Measurements from ENCODE around the gene JARID2. TPM values are rescaled to one million over a fixed set of nuclear protein-coding genes. Genes with fewer than 3 reads are reported as not detected.

JARID2 gene
- total and polyA plus RNA-seq, 2 of the 4 experiments (the other 2 are of a cell fraction) = 9.6 to 12.9 TPM

DNA sequence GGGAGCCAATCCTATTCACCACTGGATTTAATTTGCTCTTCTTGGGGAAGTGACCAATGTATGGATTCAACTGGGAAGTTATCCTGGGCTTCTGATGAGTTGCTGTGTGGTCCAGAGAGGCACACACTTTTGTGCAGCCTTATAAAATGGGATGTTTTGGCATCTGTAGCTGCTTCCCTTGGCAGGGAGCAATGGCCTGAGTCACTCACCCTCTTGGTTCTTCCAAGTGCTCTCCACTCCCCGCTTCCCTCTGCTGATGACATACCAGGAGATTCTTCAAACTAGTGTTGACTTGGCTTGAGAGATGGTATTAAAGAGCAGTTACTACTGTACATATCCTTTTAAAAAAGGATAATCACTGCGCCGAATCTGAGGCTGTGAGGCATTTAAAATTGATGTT, 105.8 kb downstream of the JARID2 start:
- Histone ChIP-seq H3K56ac (ENCODE audit: extremely low read depth, insufficient read depth, low read length) (no peak overlapping the region), H3K79me1 (ENCODE audit: low read depth in 1 of 2, low read length in 2 of 2) (peaks cover 33 to 83% of the 10 kb centered on the region in 2 experiments), H2BK120ac (ENCODE audit: low read depth, low read length) (no peak overlapping the region), H3K9me3 (ENCODE audit: control insufficient read depth, insufficient read depth, low read length) (no peaks in the 10 kb centered on the region), H4K5ac (ENCODE audit: low read depth, low read length) (no peak overlapping the region), H3K27me3 (ENCODE audit: control insufficient read depth, insufficient read depth, low read length) (no peaks in the 10 kb centered on the region), H4K8ac (ENCODE audit: low read depth in 2 of 2, low read length in 2 of 2) (no peak overlapping the region), H2AK5ac (ENCODE audit: low read depth, low read length) (no peak overlapping the region), H3K36me3 (ENCODE audit: control insufficient read depth, insufficient read depth, low read length) (no peaks in the 10 kb centered on the region), H3K27ac (ENCODE audit: insufficient read depth, low read length) (no peak overlapping the region), H3K4me1 (ENCODE audit: control insufficient read depth, insufficient read depth, low read length) (peaks cover 22% of the 10 kb centered on the region), H2AFZ (replicated peaks; ENCODE audit: low read length, poor library complexity) (no peak overlapping the region), H4K91ac (ENCODE audit: insufficient read depth, low read depth, low read length) (no peak overlapping the region), H3K14ac (replicated peaks; ENCODE audit: low read depth, low read length) (peak overlapping the region; percentile 25; the same call in 1 of the 2 replicates), H2BK5ac (ENCODE audit: low read depth, low read length, poor library complexity, severe bottlenecking) (no peak overlapping the region), H4K20me1 (ENCODE audit: insufficient read depth, low read length) (peaks cover 84% of the 10 kb centered on the region), H3K23ac (ENCODE audit: low read depth, low read length) (no peak overlapping the region), H2BK20ac (ENCODE audit: low read depth, low read length) (0 out of 2 replicates have a peak overlapping the region, but pooled peaks have one; percentile 41), H2BK15ac (ENCODE audit: low read depth, low read length) (no peak overlapping the region), H2AK9ac (replicated peaks; ENCODE audit: low read depth, low read length, poor library complexity) (no peak overlapping the region), H3K9ac (ENCODE audit: low read depth, low read length) (no peak overlapping the region), H3K4ac (ENCODE audit: low read depth, low read length) (no peak overlapping the region), H3K9me1 (ENCODE audit: insufficient read depth, low read length) (peaks cover 27% of the 10 kb centered on the region), H3K4me3 (ENCODE audit: insufficient read depth, low read depth, low read length) (no peak overlapping the region), H3K4me2 (ENCODE audit: low read depth, low read length) (no peak overlapping the region), H3K18ac (ENCODE audit: low read depth, low read length) (no peak overlapping the region)
- intact Hi-C loops (cut with micrococcal nuclease) = loop anchor here (5.0 kb wide), 2 partner anchors 64 to 861 kb away; no protein-coding TSS in a partner anchor
- DNase-seq (peak; percentile 91), ATAC-seq (ENCODE audit: low read depth) (peak; percentile 89)
- BruUV-seq (replicated peaks) = no TSS peak
- ChIA-PET POLR2A (ENCODE audit: unreplicated experiment) (no interaction called here), CTCF (interaction anchor here (1.1 kb wide), 1 partner anchor 16 kb away, joined by 3 read pairs; no protein-coding TSS in a partner anchor)
- TF ChIP-seq SMC3 (IDR thresholded peaks at IDR 0.05; ENCODE audit: low read depth, low read length) = no peak
- TF ChIP-seq CHD1 (IDR thresholded peaks at IDR 0.05; ENCODE audit: low read depth, low read length) = no peak
- TF ChIP-seq, protein P1, sequence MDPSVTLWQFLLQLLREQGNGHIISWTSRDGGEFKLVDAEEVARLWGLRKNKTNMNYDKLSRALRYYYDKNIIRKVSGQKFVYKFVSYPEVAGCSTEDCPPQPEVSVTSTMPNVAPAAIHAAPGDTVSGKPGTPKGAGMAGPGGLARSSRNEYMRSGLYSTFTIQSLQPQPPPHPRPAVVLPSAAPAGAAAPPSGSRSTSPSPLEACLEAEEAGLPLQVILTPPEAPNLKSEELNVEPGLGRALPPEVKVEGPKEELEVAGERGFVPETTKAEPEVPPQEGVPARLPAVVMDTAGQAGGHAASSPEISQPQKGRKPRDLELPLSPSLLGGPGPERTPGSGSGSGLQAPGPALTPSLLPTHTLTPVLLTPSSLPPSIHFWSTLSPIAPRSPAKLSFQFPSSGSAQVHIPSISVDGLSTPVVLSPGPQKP (IDR thresholded peaks at IDR 0.05; ENCODE audit: borderline replicate concordance, low read depth, low read length) = no peak
- no peak for TF ChIP-seq MAZ (IDR thresholded peaks at IDR 0.05; ENCODE audit: borderline replicate concordance, low read depth, low read length)
- no peak for TF ChIP-seq RAD21 (IDR thresholded peaks at IDR 0.05; ENCODE audit: low read length)
- no peak for TF ChIP-seq NFE2L2 (IDR thresholded peaks at IDR 0.05; ENCODE audit: low read depth, low read length)
- no peak for TF ChIP-seq CEBPB (IDR thresholded peaks at IDR 0.05; ENCODE audit: low read depth, low read length)
- TF ChIP-seq, protein P2, sequence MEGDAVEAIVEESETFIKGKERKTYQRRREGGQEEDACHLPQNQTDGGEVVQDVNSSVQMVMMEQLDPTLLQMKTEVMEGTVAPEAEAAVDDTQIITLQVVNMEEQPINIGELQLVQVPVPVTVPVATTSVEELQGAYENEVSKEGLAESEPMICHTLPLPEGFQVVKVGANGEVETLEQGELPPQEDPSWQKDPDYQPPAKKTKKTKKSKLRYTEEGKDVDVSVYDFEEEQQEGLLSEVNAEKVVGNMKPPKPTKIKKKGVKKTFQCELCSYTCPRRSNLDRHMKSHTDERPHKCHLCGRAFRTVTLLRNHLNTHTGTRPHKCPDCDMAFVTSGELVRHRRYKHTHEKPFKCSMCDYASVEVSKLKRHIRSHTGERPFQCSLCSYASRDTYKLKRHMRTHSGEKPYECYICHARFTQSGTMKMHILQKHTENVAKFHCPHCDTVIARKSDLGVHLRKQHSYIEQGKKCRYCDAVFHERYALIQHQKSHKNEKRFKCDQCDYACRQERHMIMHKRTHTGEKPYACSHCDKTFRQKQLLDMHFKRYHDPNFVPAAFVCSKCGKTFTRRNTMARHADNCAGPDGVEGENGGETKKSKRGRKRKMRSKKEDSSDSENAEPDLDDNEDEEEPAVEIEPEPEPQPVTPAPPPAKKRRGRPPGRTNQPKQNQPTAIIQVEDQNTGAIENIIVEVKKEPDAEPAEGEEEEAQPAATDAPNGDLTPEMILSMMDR (conservative IDR thresholded peaks at IDR 0.05; ENCODE audit: low read depth, low read length) = no peak
- no peak for TF ChIP-seq MXI1 (IDR thresholded peaks at IDR 0.05; ENCODE audit: borderline replicate concordance, low read depth, low read length)
- no peak for TF ChIP-seq POLR2A (IDR thresholded peaks at IDR 0.05; ENCODE audit: low read depth, low read length)
- no peak for TF ChIP-seq RCOR1 (IDR thresholded peaks at IDR 0.05; ENCODE audit: insufficient replicate concordance, low read length)
- dilution Hi-C loops (cut with HindIII; ENCODE audit: low sequenced_read_pairs, unreplicated experiment) = no loop called here
- in situ Hi-C loops (cut with MboI; ENCODE audit: low sequenced_read_pairs) = no loop called here
- WGBS, 2 experiments (ENCODE audit: extremely low coverage in 2 of 2, insufficient read length in 1 of 2) = no CpG with 5 or more reads among the region's 3 CpGs
